Heart left ventricle (tissue), 16 donors: ENCODE measurements around the gene TAOK2. TPM values are rescaled to one million over a fixed set of nuclear protein-coding genes. Genes with fewer than 3 reads are reported as not detected.

ENCODE experiments used
- ATAC-seq, 4 donors: fragments of 200-7000 bp; cut with Tn5 transposase; one replicate each; pipeline ENCODE4 v1.9.1; 2020 to 2022; ENCODE audit warnings: moderate library complexity in 4 of 4, mild to moderate bottlenecking in 3 of 4, moderate number of reproducible peaks in 1 of 4
- DNase-seq, 5 donors: peaks; one replicate each; pipeline ENCODE4 v3.0.0-alpha.2; 2020
- H3K27ac ChIP-seq, 12 donors: fragments of 200-600 bp; sonication (generic) in 4 of 12; one replicate each; pipeline versions ENCODE4 v1.5.0 to v1.8.0; 2016 to 2022; ENCODE audit warnings: mild to moderate bottlenecking in 2 of 12
- H3K27me3 ChIP-seq, 9 donors: fragments of 200-600 bp; sonication (generic) in 2 of 9; one replicate each; pipeline versions ENCODE4 v1.5.1 to v1.8.0; 2016 to 2022; ENCODE audit warnings: mild to moderate bottlenecking in 3 of 9
- H3K36me3 ChIP-seq, 9 donors: fragments of 200-600 bp; sonication (generic) in 2 of 9; one replicate each; pipeline versions ENCODE4 v1.5.0 to v1.8.0; 2018 to 2022; ENCODE audit warnings: mild to moderate bottlenecking in 2 of 9
- H3K4me1 ChIP-seq, 12 donors: fragments of 200-600 bp; sonication (generic) in 4 of 12; one replicate each; pipeline versions ENCODE4 v1.5.0 to v1.8.0; 2016 to 2022; ENCODE audit warnings: mild to moderate bottlenecking in 3 of 12
- H3K4me3 ChIP-seq, 12 donors: fragments of 200-600 bp; sonication (generic) in 4 of 12; one replicate each; pipeline versions ENCODE4 v1.5.0 to v1.8.0; 2017 to 2022; ENCODE audit warnings: mild to moderate bottlenecking in 9 of 12, moderate library complexity in 4 of 12
- H3K9me3 ChIP-seq, 12 donors: fragments of 200-600 bp; sonication (generic) in 4 of 12; one replicate each; pipeline versions ENCODE4 v1.5.0 to v1.8.0; 2016 to 2022; ENCODE audit warnings: mild to moderate bottlenecking in 1 of 12
- CTCF ChIP-seq, 12 donors: fragments of 200-600 bp; sonication (generic) in 4 of 12; IDR thresholded peaks; one replicate each; pipeline versions ENCODE4 v1.5.0 to v1.8.0; 2018 to 2022; ENCODE audit warnings: antibody characterized with exemption in 12 of 12, mild to moderate bottlenecking in 5 of 12
- POLR2A ChIP-seq, 2 donors: fragments of 450-650 bp; IDR thresholded peaks; one replicate each; pipeline ENCODE4 v1.6.1; 2017; ENCODE audit warnings: antibody characterized with exemption in 2 of 2, mild to moderate bottlenecking in 2 of 2, moderate library complexity in 2 of 2
- WGBS, 4 donors: extraction: QIAGEN DNeasy Blood & Tissue Kit in 2 of 4; methylation state at CpG; one replicate each; pipeline versions ENCODE4 v1.1.5 to v1.1.7; 2013 to 2018; 5-methylcytosine and 5-hydroxymethylcytosine counted together
- intact Hi-C, 10 donors: fragments of 100-400 bp; cut with DNase I; formaldehyde crosslinking; loops; one replicate each; pipeline versions ENCODE4 v1.11.1 to v1.14.2; 2022
- polyA plus RNA-seq, 2 donors: library from polyadenylated mRNA; stranded (reverse); fragments of 200-250 nt; gene quantifications; one replicate each; pipeline ENCODE4 v1.2.3, GENCODE V29; 2013
- total RNA-seq, 9 donors: library from RNA; depleted of rRNA in 2 of 9; stranded (reverse); fragments of >200 nt in 2 of 9; fragmentation: NEBNext Ultra II Directional in 3 of 9; extraction: Animal tissue kit (Norgen Biotek cat#: 25700) in 3 of 9; gene quantifications; one replicate each; pipeline versions ENCODE4 v1.1.0 to v1.2.4, GENCODE V29; 2016 to 2023
- donor health status: ischemic (EF 13 %, LVEDD 7.1; RV severe dilation, severe dysfunction).
- donor health status: healthy with polysubstance abuse.
- donor health status: DM: no; HTN: yes; CAD: no.
- donor health status: DM: no; HTN: no; CAD: no.
- donor health status: ischemic (EF 25% LVEDD 6.9; RV normal size, moderate dysfunction).
- donor health status: ischemic (EF 25% LVEDD 5.7; RV mildly dilated, moderate dysfunction).
- donor health status: healthy.
- donor health status: DM: yes; HTN: yes; CAD: no.
- donor health status: ischemic (EF 35%, LVEDD 5.7; RV mildly dilated, moderate dysfunction).
- donor health status: nonischemic (EF 11% LVEDD 7.7; RV severe dilation, severe dysfunction).
- donor health status: DM: yes; HTN: yes; CAD: no.
- donor health status: PGD.
- donor health status: ischemic (EF 29% LVEDD 5.4; RV normal size, mild dysfunction).
- donor health status: nonischemic (EF 23%, LVEDD 6.1; RV moderate dilation, normal function).

TAOK2 gene
- total and polyA plus RNA-seq, 11 donors, result 29.5 to 47.9 (median 35.7) TPM

GRCh38 chr16:29994600-29995323 lies 21.1 kb downstream of the TAOK2 start:
- ATAC-seq, result peak in 3 of 4 donors; percentile 34 to 40 (median 35)
- peak in 3 of 5 donors; percentile 61 to 82 (median 62) for DNase-seq
- H3K4me1 ChIP-seq, result peaks cover 0 to 31% (median 18%) of the 10 kb centered on the region in 12 donors
- no peak for TF ChIP-seq POLR2A (IDR thresholded peaks at IDR 0.05)
- no peak for TF ChIP-seq CTCF (IDR thresholded peaks at IDR 0.05)
- peak overlapping the region; percentile 53 to 95 (median 80) for H3K4me3 ChIP-seq
- WGBS, 4 donors, result 9 to 28% (median 11%) methylated on average over 12 to 24 of the region's 24 CpGs
- intact Hi-C loops, result loop anchor here in 9 of 10 donors (1.0 to 10.0 kb wide), 11 partner anchors 17 to 190 kb away; partner anchors contain the start of genes TMEM219 (in 4 of the 9), CDIPT (in 2 of the 9), KCTD13 (in 2 of the 9) and MAZ (in 2 of the 9)
- peaks cover 0 to 62% (median 48%) of the 10 kb centered on the region in 9 donors for H3K36me3 ChIP-seq
- H3K27me3 ChIP-seq, result no peaks in the 10 kb centered on the region
- H3K27ac ChIP-seq, result peak overlapping the region; percentile 88 to 100 (median 96)
- H3K9me3 ChIP-seq, result no peaks in the 10 kb centered on the region

- Histone ChIP-seq H3K9me3 (no peaks in the 10 kb centered on the region), H3K27ac (peak within 1 kb of the TSS; percentile 88 to 100 (median 96)), H3K4me1 (peaks cover 0 to 31% (median 18%) of the 10 kb centered on the region in 12 donors), H3K36me3 (peaks cover 0 to 62% (median 46%) of the 10 kb centered on the region in 9 donors), H3K4me3 (peak within 1 kb of the TSS; percentile 53 to 95 (median 80)), H3K27me3 (no peaks in the 10 kb centered on the region)
- WGBS, 4 donors, result 0 to 1% (median 0%) methylated on average over 38 to 53 of the region's 53 CpGs
- intact Hi-C loops, result loop anchor here in 9 of 10 donors (1.0 to 10.0 kb wide), 11 partner anchors 18 to 191 kb away; partner anchors contain the start of genes TMEM219 (in 4 of the 9), CDIPT (in 2 of the 9), KCTD13 (in 2 of the 9) and MAZ (in 2 of the 9)
- TF ChIP-seq POLR2A (IDR thresholded peaks at IDR 0.05) (no peak), CTCF (IDR thresholded peaks at IDR 0.05) (no peak)
- ATAC-seq (peak; percentile 68 to 84 (median 76)), DNase-seq (peak; percentile 90 to 94 (median 91))
Observed at GRCh38 chr16:29995324-29995910, 21.7 kb downstream of the TAOK2 start, which contains the start of gene HIRIP3. Gene HIRIP3, minus strand, starts transcription at chr16:29995617. Its CDS starts 12 bp downstream, at chr16:29995605.

- Histone ChIP-seq H3K27me3 (no peaks in the 10 kb centered on the region), H3K4me3 (peak within 1 kb of the TSS; percentile 53 to 95 (median 80)), H3K9me3 (no peaks in the 10 kb centered on the region), H3K4me1 (peaks cover 0 to 31% (median 18%) of the 10 kb centered on the region in 12 donors), H3K36me3 (peaks cover 0 to 62% (median 44%) of the 10 kb centered on the region in 9 donors), H3K27ac (peak within 1 kb of the TSS; percentile 88 to 100 (median 96))
- intact Hi-C loops, result loop anchor here in 9 of 10 donors (1.0 to 10.0 kb wide), 12 partner anchors 19 to 191 kb away; partner anchors contain the start of genes TMEM219 (in 4 of the 9), KCTD13 (in 3 of the 9), CDIPT (in 2 of the 9) and MAZ (in 2 of the 9)
- 0 to 1% (median 0%) methylated on average over 23 to 65 of the region's 65 CpGs for WGBS, 4 donors
- TF ChIP-seq CTCF (IDR thresholded peaks at IDR 0.05) (no peak), POLR2A (IDR thresholded peaks at IDR 0.05) (peak in 1 of 2 donors; percentile 58)
- DNase-seq (peak; percentile 99 to 100 (median 99)), ATAC-seq (peak; percentile 98 to 99 (median 98))
Observed at GRCh38 chr16:29995911-29996765, 22.5 kb downstream of the TAOK2 start, which contains the start of gene INO80E. Gene INO80E, plus strand, starts transcription at chr16:29996241. Its CDS starts 70 bp downstream, at chr16:29996311.
